ENCODE measurements around the gene TRIM25. TPM values are rescaled to one million over a fixed set of nuclear protein-coding genes. Genes with fewer than 3 reads are reported as not detected.

The TRIM25 gene
- total RNA-seq, 1 donor from 2014 or later: 25.6 TPM

- no peak for DNase-seq (ENCODE audit: low read depth, low spot score)
- no peaks in the 10 kb centered on the region for H3K9me3 Mint-ChIP-seq
- peaks cover 34% of the 10 kb centered on the region for H3K36me3 Mint-ChIP-seq (ENCODE audit: low read depth)
- no peak overlapping the region for H3K27ac Mint-ChIP-seq (ENCODE audit: unreplicated experiment)
- no peaks in the 10 kb centered on the region for H3K27me3 Mint-ChIP-seq (ENCODE audit: low read depth)
- no peak overlapping the region for H3K4me3 Mint-ChIP-seq
- peaks cover 7% of the 10 kb centered on the region for H3K4me1 Mint-ChIP-seq
- TF ChIP-seq CTCF (conservative IDR thresholded peaks at IDR 0.05): no peak
Observed at GRCh38 chr17:56908001-56908542, 5.8 kb downstream of the TRIM25 start.

- TF ChIP-seq CTCF (conservative IDR thresholded peaks at IDR 0.05): no peak
- H3K4me3 Mint-ChIP-seq: no peak overlapping the region
- no peaks in the 10 kb centered on the region for H3K9me3 Mint-ChIP-seq
- no peaks in the 10 kb centered on the region for H3K27me3 Mint-ChIP-seq (ENCODE audit: low read depth)
- no peak for DNase-seq (ENCODE audit: low read depth, low spot score)
- H3K36me3 Mint-ChIP-seq (ENCODE audit: low read depth): peaks cover 42% of the 10 kb centered on the region
- H3K4me1 Mint-ChIP-seq: peaks cover 7% of the 10 kb centered on the region
- H3K27ac Mint-ChIP-seq (ENCODE audit: unreplicated experiment): no peak overlapping the region
Observed at GRCh38 chr17:56903560-56903959, 10.3 kb downstream of the TRIM25 start.

GRCh38 chr17:56902348-56902747, 11.5 kb downstream of the TRIM25 start:
- Mint-ChIP-seq H3K4me1 (peaks cover 7% of the 10 kb centered on the region), H3K27ac (ENCODE audit: unreplicated experiment) (no peak overlapping the region), H3K27me3 (ENCODE audit: low read depth) (no peaks in the 10 kb centered on the region), H3K9me3 (no peaks in the 10 kb centered on the region), H3K36me3 (ENCODE audit: low read depth) (peaks cover 36% of the 10 kb centered on the region), H3K4me3 (no peak overlapping the region)
- no peak for TF ChIP-seq CTCF (conservative IDR thresholded peaks at IDR 0.05)
- DNase-seq (ENCODE audit: low read depth, low spot score): no peak

- H3K36me3 Mint-ChIP-seq (ENCODE audit: low read depth): peaks cover 22% of the 10 kb centered on the region
- no peak overlapping the region for H3K4me3 Mint-ChIP-seq
- no peak for TF ChIP-seq CTCF (conservative IDR thresholded peaks at IDR 0.05)
- H3K9me3 Mint-ChIP-seq: no peaks in the 10 kb centered on the region
- peak overlapping the region; percentile 17 for H3K27ac Mint-ChIP-seq (ENCODE audit: unreplicated experiment)
- H3K27me3 Mint-ChIP-seq (ENCODE audit: low read depth): no peaks in the 10 kb centered on the region
- peaks cover 7% of the 10 kb centered on the region for H3K4me1 Mint-ChIP-seq
- no peak for DNase-seq (ENCODE audit: low read depth, low spot score)
Observed at GRCh38 chr17:56899403-56899802, 14.4 kb downstream of the TRIM25 start.

- TF ChIP-seq CTCF (conservative IDR thresholded peaks at IDR 0.05): no peak
- H3K27ac Mint-ChIP-seq (ENCODE audit: unreplicated experiment): no peak overlapping the region
- no peaks in the 10 kb centered on the region for H3K9me3 Mint-ChIP-seq
- DNase-seq (ENCODE audit: low read depth, low spot score): no peak
- peaks cover 7% of the 10 kb centered on the region for H3K4me1 Mint-ChIP-seq
- H3K27me3 Mint-ChIP-seq (ENCODE audit: low read depth): no peaks in the 10 kb centered on the region
- no peak overlapping the region for H3K4me3 Mint-ChIP-seq
- H3K36me3 Mint-ChIP-seq (ENCODE audit: low read depth): peaks cover 17% of the 10 kb centered on the region
Observed at GRCh38 chr17:56898874-56899273, 15.0 kb downstream of the TRIM25 start.

All from neural crest cell (in vitro differentiated cells).